ENCODE data around the gene MYH9.
"Not testable (repeated sequence)": the region's sequence is repeated elsewhere in the genome, so short reads cannot be mapped to it uniquely, and the experiment has no call there.

The MYH9 gene

GRCh38 chr22:36259615-36260300, 128.0 kb downstream of the MYH9 start:
- Mint-ChIP-seq H3K4me3 (no peak overlapping the region), H3K27me3 (no peaks in the 10 kb centered on the region), H3K4me1 (ENCODE audit: low read depth in 2 of 2) (peaks cover 45% of the 10 kb centered on the region in 2 donors), H3K36me3 (ENCODE audit: insufficient read depth) (peaks cover 51% of the 10 kb centered on the region), H3K27ac (peak overlapping the region; percentile 83 to 86), H3K9me3 (no peaks in the 10 kb centered on the region)
- DNase-seq, result no peak
- ATAC-seq (replicated peaks), result no peak

GRCh38 chr22:36258701-36259614, 128.8 kb downstream of the MYH9 start:
- Mint-ChIP-seq H3K27me3 (no peaks in the 10 kb centered on the region), H3K4me3 (peak overlapping the region; percentile 19 to 68), H3K4me1 (ENCODE audit: low read depth in 2 of 2) (peaks cover 51 to 53% of the 10 kb centered on the region in 2 donors), H3K36me3 (ENCODE audit: insufficient read depth) (peaks cover 45% of the 10 kb centered on the region), H3K9me3 (no peaks in the 10 kb centered on the region), H3K27ac (peak overlapping the region; percentile 83 to 86)
- ATAC-seq (replicated peaks), result peak; percentile 53
- DNase-seq, result no peak

- peak overlapping the region; percentile 83 to 86 for H3K27ac Mint-ChIP-seq
- no peak for ATAC-seq (replicated peaks)
- H3K36me3 Mint-ChIP-seq (ENCODE audit: insufficient read depth), result peaks cover 39% of the 10 kb centered on the region
- peaks cover 57 to 61% of the 10 kb centered on the region in 2 donors for H3K4me1 Mint-ChIP-seq (ENCODE audit: low read depth in 2 of 2)
- no peaks in the 10 kb centered on the region for H3K9me3 Mint-ChIP-seq
- DNase-seq, result no peak
- no peaks in the 10 kb centered on the region for H3K27me3 Mint-ChIP-seq
- H3K4me3 Mint-ChIP-seq, result peak overlapping the region; percentile 19 to 68
Measured at GRCh38 chr22:36257948-36258670, 129.7 kb downstream of the MYH9 start.

- peaks cover 38% of the 10 kb centered on the region for H3K36me3 Mint-ChIP-seq (ENCODE audit: insufficient read depth)
- H3K9me3 Mint-ChIP-seq, result no peaks in the 10 kb centered on the region
- peak overlapping the region; percentile 82 to 83 for H3K27ac Mint-ChIP-seq
- H3K27me3 Mint-ChIP-seq, result no peaks in the 10 kb centered on the region
- DNase-seq (no peak), ATAC-seq (replicated peaks) (no peak)
- no peak overlapping the region for H3K4me3 Mint-ChIP-seq
- H3K4me1 Mint-ChIP-seq (ENCODE audit: low read depth in 2 of 2), result peaks cover 63 to 69% of the 10 kb centered on the region in 2 donors
Measured at GRCh38 chr22:36257308-36257707, 130.5 kb downstream of the MYH9 start.

GRCh38 chr22:36256478-36256877, 131.3 kb downstream of the MYH9 start:
- Mint-ChIP-seq H3K27me3 (no peaks in the 10 kb centered on the region), H3K27ac (peak overlapping the region; percentile 33 to 82), H3K4me1 (ENCODE audit: low read depth in 2 of 2) (peaks cover 63 to 74% of the 10 kb centered on the region in 2 donors), H3K9me3 (no peaks in the 10 kb centered on the region), H3K36me3 (ENCODE audit: insufficient read depth) (peaks cover 29% of the 10 kb centered on the region), H3K4me3 (no peak overlapping the region)
- DNase-seq (no peak), ATAC-seq (replicated peaks) (no peak)

GRCh38 chr22:36255572-36255971, 132.2 kb downstream of the MYH9 start:
- not testable (repeated sequence) for DNase-seq; H3K27me3 Mint-ChIP-seq; H3K9me3 Mint-ChIP-seq; ATAC-seq (replicated peaks)
- H3K4me3 Mint-ChIP-seq, result peak overlapping the region; percentile 40 to 42
- peak overlapping the region; percentile 33 to 82 for H3K27ac Mint-ChIP-seq
- peaks cover 29% of the 10 kb centered on the region for H3K36me3 Mint-ChIP-seq (ENCODE audit: insufficient read depth)
- peaks cover 63 to 74% of the 10 kb centered on the region in 2 donors for H3K4me1 Mint-ChIP-seq (ENCODE audit: low read depth in 2 of 2)

- Mint-ChIP-seq H3K4me3 (peak overlapping the region; percentile 87 to 98), H3K27ac (peak overlapping the region; percentile 97 to 99), H3K36me3 (ENCODE audit: insufficient read depth) (peaks cover 20% of the 10 kb centered on the region), H3K4me1 (ENCODE audit: low read depth in 2 of 2) (peaks cover 57 to 67% of the 10 kb centered on the region in 2 donors), H3K27me3 (no peaks in the 10 kb centered on the region), H3K9me3 (no peaks in the 10 kb centered on the region)
- peak; percentile 5 for ATAC-seq (replicated peaks)
- no peak for DNase-seq
Measured at GRCh38 chr22:36253523-36254490, 134.0 kb downstream of the MYH9 start.

GRCh38 chr22:36252754-36253522, 134.8 kb downstream of the MYH9 start, which contains the start of gene APOL1:
Gene APOL1, plus strand, starts transcription at chr22:36253133. Its CDS starts 1,823 bp downstream, at chr22:36254956.
- DNase-seq (peak; percentile 26 to 50 (median 38)), ATAC-seq (replicated peaks) (peak; percentile 97)
- H3K36me3 Mint-ChIP-seq (ENCODE audit: insufficient read depth), result peaks cover 14% of the 10 kb centered on the region
- no peaks in the 10 kb centered on the region for H3K27me3 Mint-ChIP-seq
- H3K4me3 Mint-ChIP-seq, result peak within 1 kb of the TSS; percentile 87 to 98
- peak within 1 kb of the TSS; percentile 97 to 99 for H3K27ac Mint-ChIP-seq
- peaks cover 48 to 58% of the 10 kb centered on the region in 2 donors for H3K4me1 Mint-ChIP-seq (ENCODE audit: low read depth in 2 of 2)
- H3K9me3 Mint-ChIP-seq, result no peaks in the 10 kb centered on the region

GRCh38 chr22:36251979-36252608, 135.7 kb downstream of the MYH9 start:
- peak overlapping the region; percentile 87 to 98 for H3K4me3 Mint-ChIP-seq
- not testable (repeated sequence) for H3K36me3 Mint-ChIP-seq (ENCODE audit: insufficient read depth); H3K27me3 Mint-ChIP-seq; DNase-seq; H3K9me3 Mint-ChIP-seq; ATAC-seq (replicated peaks)
- H3K4me1 Mint-ChIP-seq (ENCODE audit: low read depth in 2 of 2), result peaks cover 44 to 52% of the 10 kb centered on the region in 2 donors
- peak overlapping the region; percentile 97 to 99 for H3K27ac Mint-ChIP-seq

GRCh38 chr22:36250292-36250960, 137.3 kb downstream of the MYH9 start:
- peaks cover 30 to 36% of the 10 kb centered on the region in 2 donors for H3K4me1 Mint-ChIP-seq (ENCODE audit: low read depth in 2 of 2)
- not testable (repeated sequence) for H3K36me3 Mint-ChIP-seq (ENCODE audit: insufficient read depth); H3K4me3 Mint-ChIP-seq; ATAC-seq (replicated peaks); DNase-seq; H3K9me3 Mint-ChIP-seq; H3K27ac Mint-ChIP-seq
- peaks cover 0 to 14% of the 10 kb centered on the region in 2 donors for H3K27me3 Mint-ChIP-seq

- H3K27ac Mint-ChIP-seq, result no peak overlapping the region
- no peaks in the 10 kb centered on the region for H3K9me3 Mint-ChIP-seq
- ATAC-seq (replicated peaks), result no peak
- no peak for DNase-seq
- H3K36me3 Mint-ChIP-seq (ENCODE audit: insufficient read depth), result peaks cover 8% of the 10 kb centered on the region
- H3K27me3 Mint-ChIP-seq, result peaks cover 0 to 21% of the 10 kb centered on the region in 2 donors
- H3K4me3 Mint-ChIP-seq, result no peak overlapping the region
- H3K4me1 Mint-ChIP-seq (ENCODE audit: low read depth in 2 of 2), result peaks cover 21 to 23% of the 10 kb centered on the region in 2 donors
Measured at GRCh38 chr22:36249160-36249559, 138.6 kb downstream of the MYH9 start.

All from effector memory CD8-positive, alpha-beta T cell (primary cell).